Fibroblast of pulmonary artery (primary cell): Measurements from ENCODE around the gene ARL10.

Experiments
- DNase-seq: peaks from one replicate; pipeline ENCODE4 v3.0.0-alpha.2; 2010; ENCODE audit warnings: low read depth
- H3K4me3 ChIP-seq: replicated peaks from 2 replicates; pipeline ENCODE4 v1.5.1; 2011; ENCODE audit warnings: low read depth, mild to moderate bottlenecking, control low read depth, low read length, moderate library complexity
- CTCF ChIP-seq: IDR thresholded peaks from 2 replicates; pipeline ENCODE4 v1.5.1; 2011; ENCODE audit warnings: mild to moderate bottlenecking, control low read depth, low read length, inconsistent platforms; ENCODE audit errors: missing control alignments

Gene ARL10

DNA sequence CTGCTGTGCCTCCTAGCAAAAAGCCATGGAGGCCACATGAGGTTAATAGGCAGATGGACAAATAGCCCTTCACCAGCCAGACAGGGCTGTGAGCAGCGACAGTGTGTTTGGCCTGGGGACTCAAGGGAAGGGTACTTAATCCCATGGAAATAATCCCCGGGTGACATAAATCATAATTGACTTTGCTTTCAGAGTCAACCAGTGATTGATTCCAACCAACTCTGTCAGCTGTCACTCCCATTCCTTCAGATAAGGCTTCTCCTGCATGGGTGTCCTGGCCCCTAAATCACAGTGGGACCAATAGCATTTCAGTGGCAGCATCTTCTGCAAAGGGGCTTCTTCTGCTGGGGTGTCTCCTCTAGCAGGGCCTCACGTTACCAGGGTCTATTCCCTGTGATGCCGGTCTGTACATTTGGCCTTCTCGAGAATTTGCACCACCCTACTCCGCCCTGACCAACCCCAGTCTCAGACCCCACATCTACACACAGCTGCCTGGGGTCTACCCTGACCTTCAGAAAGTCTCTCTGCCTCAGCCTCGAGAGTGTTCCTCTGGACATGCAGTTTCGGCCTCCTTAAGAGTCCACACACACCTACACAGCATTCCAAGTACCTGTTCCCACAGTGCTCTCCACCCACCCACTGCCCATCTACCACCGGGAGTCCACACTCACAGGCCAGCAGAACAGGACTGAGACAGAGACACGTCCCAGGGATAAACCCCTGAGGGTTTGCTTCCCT is 47.4 kb downstream of the ARL10 start:
- no peak overlapping the region for H3K4me3 ChIP-seq
- no peak for DNase-seq
- no peak for TF ChIP-seq CTCF

DNA sequence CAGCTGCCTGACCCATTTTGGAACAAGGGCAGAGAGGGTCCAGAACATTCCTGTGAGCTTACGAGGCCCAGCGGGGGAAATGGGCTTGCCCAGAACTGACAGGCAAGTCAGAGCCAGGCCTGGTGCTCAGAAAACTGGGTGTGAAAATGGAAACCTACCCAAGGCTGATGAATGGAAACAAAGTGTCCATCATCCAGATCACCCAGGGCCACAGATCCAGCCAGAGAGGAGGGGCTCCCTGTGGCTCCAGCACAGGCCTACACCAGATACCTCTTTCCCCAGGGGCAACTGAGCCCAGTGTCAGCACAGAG is 47.9 kb downstream of the ARL10 start:
- H3K4me3 ChIP-seq, result no peak overlapping the region
- no peak for TF ChIP-seq CTCF
- DNase-seq, result peak; percentile 14

DNA sequence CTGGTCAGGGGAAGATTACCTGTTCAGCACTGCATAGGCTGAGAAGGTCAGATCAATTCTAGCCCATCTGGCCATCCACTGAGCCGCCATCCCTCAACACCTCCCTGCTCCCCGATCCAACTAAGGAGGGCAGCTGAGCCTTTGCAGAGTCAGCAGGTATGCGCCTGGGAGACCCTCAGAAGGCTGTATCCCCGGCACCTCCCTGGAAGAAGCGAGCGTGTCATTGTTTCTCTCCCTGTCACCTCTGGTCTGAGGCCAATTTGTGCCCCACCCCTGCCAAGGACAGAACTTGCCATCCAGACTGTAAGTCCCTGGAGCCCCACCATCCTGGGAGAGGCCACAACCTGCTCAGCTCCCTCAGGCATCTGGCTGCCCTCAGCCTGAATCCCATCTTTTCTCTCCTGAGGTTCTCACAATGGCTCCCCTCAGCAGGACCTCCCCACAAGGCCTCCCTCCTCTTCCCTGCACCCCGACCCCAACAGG is 48.5 kb downstream of the ARL10 start:
- no peak overlapping the region for H3K4me3 ChIP-seq
- no peak for TF ChIP-seq CTCF
- DNase-seq, result no peak

GRCh38 chr5:176414704-176415103 is 49.4 kb downstream of the ARL10 start:
- no peak overlapping the region for H3K4me3 ChIP-seq
- no peak for DNase-seq
- TF ChIP-seq CTCF, result no peak

GRCh38 chr5:176415240-176415951 is 50.1 kb downstream of the ARL10 start:
- no peak for DNase-seq
- peak overlapping the region; percentile 76 for H3K4me3 ChIP-seq
- no peak for TF ChIP-seq CTCF

DNA sequence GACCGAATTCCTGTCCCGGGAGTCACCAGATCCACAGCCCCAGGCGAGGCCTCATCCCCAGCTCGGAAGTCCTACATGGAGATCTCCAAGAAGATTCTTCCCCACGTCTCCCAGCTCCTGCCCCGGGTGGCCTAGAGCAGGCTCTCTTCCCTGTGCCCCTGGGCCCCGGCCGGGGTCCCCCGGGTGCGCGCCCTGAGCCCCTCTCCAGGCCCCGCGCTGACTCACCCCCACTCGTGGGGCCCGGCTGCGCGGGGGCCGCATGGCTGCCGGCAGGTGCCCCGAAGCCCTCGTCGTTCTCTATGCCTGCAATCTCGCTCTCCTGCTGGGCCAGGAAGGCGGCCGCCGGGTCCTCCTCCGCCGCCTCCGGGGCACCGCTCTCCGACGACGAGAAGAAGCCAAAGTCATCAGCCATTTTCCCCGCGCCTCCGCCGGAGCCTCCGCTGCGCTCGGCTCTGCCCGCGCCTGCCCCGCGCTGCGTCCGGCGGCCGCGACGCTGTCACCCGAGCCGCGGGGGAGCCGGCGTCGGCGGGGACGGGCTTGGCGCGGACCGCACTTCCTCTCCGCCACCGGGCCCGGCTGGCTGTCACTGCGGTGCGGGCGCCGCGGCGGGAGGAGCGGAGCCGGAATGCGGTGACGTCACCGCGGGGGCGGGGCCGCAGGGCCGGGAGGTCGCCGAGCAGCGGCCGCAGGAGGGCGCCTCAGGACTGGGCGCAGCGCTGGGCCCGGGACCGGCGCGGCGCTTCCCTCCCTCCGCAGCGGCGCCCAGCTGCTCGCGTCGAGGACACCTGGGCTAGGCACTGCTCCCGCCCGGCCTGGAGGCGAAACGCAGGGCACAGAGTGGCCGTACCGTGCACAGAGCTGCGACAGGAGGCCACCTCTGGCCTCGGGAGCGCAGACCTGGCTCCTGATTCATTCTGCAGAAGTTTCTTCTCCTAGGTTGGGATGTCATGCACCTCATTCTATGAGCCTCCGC is 51.0 kb downstream of the ARL10 start, which contains the start of gene CLTB:
Gene CLTB, minus strand, starts transcription at position 588 of the 973 bp plus-strand sequence. Its CDS starts 176 bp downstream, at position 412.
- H3K4me3 ChIP-seq, result peak within 1 kb of the TSS; percentile 76
- peak; percentile 11 for TF ChIP-seq CTCF
- DNase-seq, result peak; percentile 80
